Hypothalamus (tissue), 51 donors: Measurements from ENCODE around the gene ACOT6.
"Not testable (repeated sequence)": the region's sequence is repeated elsewhere in the genome, so short reads cannot be mapped to it uniquely, and the experiment has no call there.

Experiments used
- DNase-seq, 51 donors: peaks; one replicate each; lab custom pipeline; 2025; lab: John Stamatoyannopoulos, UW

Gene ACOT6

DNA sequence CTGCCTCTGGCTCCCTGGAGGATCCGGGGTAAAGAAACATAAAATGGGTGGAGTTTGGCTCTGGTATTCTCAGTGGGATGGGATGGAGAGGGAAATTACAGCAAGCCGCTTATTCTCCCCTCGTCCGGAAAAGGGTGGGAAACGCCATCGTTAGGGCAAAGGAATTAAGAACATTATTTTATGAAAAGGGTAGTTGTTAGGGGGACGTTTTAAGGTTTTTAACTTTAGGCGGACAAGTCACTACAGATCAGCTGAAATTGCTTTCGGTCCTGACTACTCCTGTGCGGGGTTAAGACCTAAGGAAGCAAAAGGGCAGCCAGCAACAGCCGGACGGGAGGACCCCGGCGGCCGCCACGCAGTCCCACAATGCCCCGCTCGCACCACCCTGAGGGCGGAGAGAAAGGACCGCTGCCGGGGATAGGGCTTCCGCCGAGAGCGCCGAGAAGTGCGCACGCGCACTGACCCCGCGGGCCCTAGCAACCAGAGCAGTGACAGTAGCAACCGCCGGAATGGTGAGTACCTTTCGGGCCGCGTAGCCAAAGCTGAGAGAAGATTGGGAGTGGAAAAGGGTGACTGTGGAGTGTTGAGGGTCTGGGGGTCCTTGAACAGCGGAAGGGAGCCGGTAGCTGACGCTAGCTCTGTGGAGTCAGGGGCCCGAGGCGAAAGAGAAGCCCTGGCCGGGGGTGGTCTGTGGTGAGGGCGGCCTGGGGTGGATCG is 32.4 kb downstream of the ACOT6 start, which contains the start of gene DNAL1:
Gene DNAL1, plus strand, starts transcription at position 456 of the 717 bp plus-strand sequence. Its CDS starts 54 bp downstream, at position 510.
- DNase-seq: peak; percentile 40 to 95 (median 87)

DNA sequence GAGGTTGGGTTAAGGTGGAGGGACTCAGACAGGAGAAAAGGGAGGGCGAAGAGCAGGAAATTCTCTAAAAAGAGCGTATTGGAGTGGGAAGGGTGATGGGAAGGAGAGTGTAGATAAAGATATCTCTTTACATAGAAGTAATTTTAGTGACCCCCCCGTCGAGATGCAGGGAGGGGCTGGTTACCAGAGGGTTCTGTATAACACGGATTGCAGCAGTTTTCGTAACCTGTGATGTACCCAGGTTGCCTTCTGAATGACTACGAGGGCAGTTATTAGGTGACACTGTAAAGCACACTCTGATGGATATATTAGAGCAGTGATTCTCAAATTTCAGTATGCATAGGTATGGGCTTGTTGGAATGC is 32.9 kb downstream of the ACOT6 start:
- no peak for DNase-seq

DNA sequence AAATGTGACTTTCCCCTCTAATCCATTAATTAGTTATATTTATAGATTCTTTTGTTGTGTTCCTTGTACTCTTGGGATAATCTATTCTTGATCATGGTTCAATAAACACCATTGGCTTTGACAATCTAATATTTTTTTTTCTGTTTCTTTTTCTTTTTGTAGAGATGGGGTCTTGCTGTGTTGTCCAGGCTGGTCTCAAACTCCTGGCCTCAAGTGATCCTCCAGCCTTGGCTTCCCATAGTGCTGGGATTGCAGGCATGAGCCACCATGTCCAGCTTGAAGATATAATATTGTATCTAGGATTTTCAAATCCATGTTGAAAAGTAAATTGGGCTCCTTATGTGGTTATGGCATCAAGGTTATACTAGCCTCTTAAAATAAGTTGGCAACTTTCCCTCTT is 38.7 kb downstream of the ACOT6 start:
- no peak for DNase-seq

GRCh38 chr14:73655851-73656250 is 43.5 kb downstream of the ACOT6 start:
- DNase-seq: no peak

DNA sequence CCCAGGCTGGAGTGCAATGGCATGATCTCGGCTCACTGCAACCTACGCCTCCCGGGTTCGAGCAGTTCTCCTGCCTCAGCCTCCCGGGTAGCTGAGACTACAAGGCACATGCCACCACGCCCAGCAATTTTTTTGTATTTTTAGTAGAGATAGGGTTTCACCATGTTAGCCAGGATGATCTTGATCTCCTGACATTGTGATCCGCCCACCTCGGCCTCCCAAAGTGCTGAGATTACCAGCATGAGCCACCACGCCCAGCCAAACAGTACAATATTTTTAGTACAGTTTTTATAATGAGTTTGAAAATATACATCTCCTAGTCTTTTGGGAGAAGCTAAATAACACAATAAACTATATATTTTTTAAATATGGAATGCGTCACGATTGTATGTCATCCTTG is 46.9 kb downstream of the ACOT6 start:
- DNase-seq: not testable (repeated sequence)

DNA sequence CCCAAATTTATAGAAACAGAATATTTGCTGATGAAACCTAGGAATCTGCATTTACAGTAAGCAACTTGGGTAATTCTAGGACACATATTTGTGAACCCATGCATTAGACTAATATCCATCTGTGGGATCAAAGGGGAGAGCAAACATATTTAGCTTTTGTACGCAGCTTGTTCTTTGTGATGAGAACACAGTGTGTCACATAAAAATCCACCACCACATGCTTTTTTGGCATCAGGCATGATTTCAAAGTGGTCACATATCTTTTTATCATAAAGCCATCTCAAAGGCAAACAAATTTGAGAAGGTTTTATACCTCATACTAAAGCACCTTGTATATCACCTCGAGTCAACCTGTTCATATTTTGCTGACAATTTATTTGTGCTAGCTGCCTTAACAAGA is 48.2 kb downstream of the ACOT6 start:
- DNase-seq: no peak

GRCh38 chr14:73661872-73662271 is 49.6 kb downstream of the ACOT6 start:
- DNase-seq: no peak

DNA sequence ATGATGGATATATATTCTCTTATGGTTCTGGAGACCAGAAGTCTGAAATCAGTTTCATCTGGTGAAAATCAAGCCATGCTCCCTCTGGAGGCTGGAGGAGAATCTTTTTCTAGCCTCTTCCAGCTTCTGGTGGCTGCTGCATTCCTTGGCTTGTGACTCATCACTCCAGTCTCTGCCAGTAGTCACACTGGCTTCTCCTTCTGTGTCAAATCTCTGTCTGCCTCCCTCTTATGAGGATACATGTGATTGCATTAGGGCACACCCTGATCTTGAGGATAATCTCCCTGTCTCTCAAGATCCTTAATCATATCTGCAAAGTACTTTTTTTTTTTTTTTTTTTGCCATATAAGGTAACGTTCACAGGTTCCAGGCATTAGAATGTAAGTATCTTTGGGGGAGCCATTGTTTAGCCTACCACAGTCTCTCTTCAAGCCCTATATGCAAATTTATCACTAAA is 50.2 kb downstream of the ACOT6 start:
- DNase-seq: no peak

- DNase-seq: no peak
Measured at GRCh38 chr14:73663548-73664212, 51.4 kb downstream of the ACOT6 start.

DNA sequence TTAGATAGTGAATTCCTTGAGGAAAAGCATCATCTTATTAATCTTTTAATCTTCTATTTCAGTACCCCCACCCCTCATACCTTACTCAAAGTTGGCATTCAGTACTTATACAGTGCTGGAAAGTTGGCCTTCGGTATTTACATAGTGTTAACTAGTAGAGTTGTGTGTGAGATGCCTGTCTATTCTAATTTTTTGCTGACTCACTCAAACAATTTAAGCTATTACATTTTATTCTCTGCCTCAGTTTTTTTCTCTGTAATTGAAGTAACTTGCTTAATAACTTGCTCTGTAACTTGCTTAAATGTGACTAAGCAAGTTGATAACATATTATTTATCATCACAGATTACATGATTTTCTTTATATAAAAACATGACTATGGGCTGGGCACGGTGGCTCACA is 52.8 kb downstream of the ACOT6 start:
- DNase-seq: no peak

GRCh38 chr14:73666583-73666982 is 54.3 kb downstream of the ACOT6 start:
- DNase-seq: no peak

- DNase-seq: no peak
Measured at GRCh38 chr14:73667854-73668253, 55.5 kb downstream of the ACOT6 start.
